ENCODE results near the gene MPPED2. TPM values are rescaled to one million over a fixed set of nuclear protein-coding genes. Genes with fewer than 3 reads are reported as not detected.

Gene MPPED2
- total RNA-seq, 1 donor from 2014 or later, result 9.0 TPM

GRCh38 chr11:30526558-30526957 is 59.6 kb downstream of the MPPED2 start:
- no peak for DNase-seq

GRCh38 chr11:30522536-30523243 is 63.5 kb downstream of the MPPED2 start:
- no peak for DNase-seq

GRCh38 chr11:30521297-30522071 is 64.7 kb downstream of the MPPED2 start:
- no peak for DNase-seq

- DNase-seq, result no peak
Observed at GRCh38 chr11:30513087-30513486, 73.1 kb downstream of the MPPED2 start.

GRCh38 chr11:30511408-30511807 is 74.7 kb downstream of the MPPED2 start:
- no peak for DNase-seq

- no peak for DNase-seq
Observed at GRCh38 chr11:30510750-30511149, 75.4 kb downstream of the MPPED2 start.

- DNase-seq, result no peak
Observed at GRCh38 chr11:30509364-30509763, 76.8 kb downstream of the MPPED2 start.

GRCh38 chr11:30508594-30508993 is 77.6 kb downstream of the MPPED2 start:
- DNase-seq, result no peak

- DNase-seq, result no peak
Observed at GRCh38 chr11:30505603-30506002, 80.5 kb downstream of the MPPED2 start.

GRCh38 chr11:30504468-30504867 is 81.7 kb downstream of the MPPED2 start:
- DNase-seq, result no peak

GRCh38 chr11:30503156-30503555 is 83.0 kb downstream of the MPPED2 start:
- DNase-seq, result no peak

- no peak for DNase-seq
Observed at GRCh38 chr11:30502305-30502704, 83.8 kb downstream of the MPPED2 start.

- DNase-seq, result no peak
Observed at GRCh38 chr11:30501744-30502143, 84.4 kb downstream of the MPPED2 start.

GRCh38 chr11:30499940-30500339 is 86.2 kb downstream of the MPPED2 start:
- no peak for DNase-seq

GRCh38 chr11:30497600-30497999 is 88.6 kb downstream of the MPPED2 start:
- DNase-seq, result no peak

GRCh38 chr11:30496935-30497334 is 89.2 kb downstream of the MPPED2 start:
- no peak for DNase-seq

- no peak for DNase-seq
Observed at GRCh38 chr11:30495437-30495836, 90.7 kb downstream of the MPPED2 start.

GRCh38 chr11:30489511-30489910 is 96.6 kb downstream of the MPPED2 start:
- no peak for DNase-seq

GRCh38 chr11:30489076-30489475 is 97.1 kb downstream of the MPPED2 start:
- DNase-seq, result peak; percentile 76

- DNase-seq, result peak; percentile 57
Observed at GRCh38 chr11:30488304-30488998, 97.7 kb downstream of the MPPED2 start.

- no peak for DNase-seq
Observed at GRCh38 chr11:30487200-30487898, 98.8 kb downstream of the MPPED2 start.

- DNase-seq, result peak; percentile 72
Observed at GRCh38 chr11:30485756-30486155, 100.4 kb downstream of the MPPED2 start.

GRCh38 chr11:30485222-30485621 is 100.9 kb downstream of the MPPED2 start:
- DNase-seq, result no peak

Measured in skin of body (tissue), 2 donors.